ENCODE data around the gene GOLGA8F.
"Not testable (repeated sequence)": the region's sequence is repeated elsewhere in the genome, so short reads cannot be mapped to it uniquely, and the experiment has no call there.

Gene GOLGA8F

GRCh38 chr15:28378364-28378763 lies at the start of gene GOLGA8F:
TSS of gene GOLGA8F (plus strand) at chr15:28378664. CDS start at chr15:28378762, 98 bp downstream.
- not testable (repeated sequence) for DNase-seq (ENCODE audit: low read depth); H3K4me3 ChIP-seq (ENCODE audit: control insufficient read depth, low read depth, low read length)

- H3K4me3 ChIP-seq (ENCODE audit: control insufficient read depth, low read depth, low read length); DNase-seq (ENCODE audit: low read depth): not testable (repeated sequence)
These were observed 20.5 kb upstream of the GOLGA8F start, which contains the start of gene GOLGA6L24 for GRCh38 chr15:28357984-28358383. TSS of gene GOLGA6L24 (minus strand) at chr15:28358084. CDS start at chr15:28358023, 61 bp downstream.

GRCh38 chr15:28365502-28365901 lies 13.0 kb upstream of the GOLGA8F start:
- DNase-seq (ENCODE audit: low read depth) = not testable (repeated sequence)

GRCh38 chr15:28380053-28380452 lies 1.6 kb downstream of the GOLGA8F start:
- not testable (repeated sequence) for DNase-seq (ENCODE audit: low read depth); H3K4me3 ChIP-seq (ENCODE audit: control insufficient read depth, low read depth, low read length)

More at GRCh38 chr15:28365502-28365901, 13.0 kb upstream of the GOLGA8F start:
- H3K4me3 ChIP-seq (ENCODE audit: control insufficient read depth, low read depth, low read length) = not testable (repeated sequence)

- not testable (repeated sequence) for DNase-seq (ENCODE audit: low read depth); H3K4me3 ChIP-seq (ENCODE audit: control insufficient read depth, low read depth, low read length)
These were observed 17.6 kb downstream of the GOLGA8F start for GRCh38 chr15:28396022-28396421.

GRCh38 chr15:28402774-28403435 lies 24.4 kb downstream of the GOLGA8F start:
- H3K4me3 ChIP-seq (ENCODE audit: control insufficient read depth, low read depth, low read length); DNase-seq (ENCODE audit: low read depth): not testable (repeated sequence)

GRCh38 chr15:28420470-28420869 lies 42.0 kb downstream of the GOLGA8F start:
- H3K4me3 ChIP-seq (ENCODE audit: control insufficient read depth, low read depth, low read length); DNase-seq (ENCODE audit: low read depth): not testable (repeated sequence)

- DNase-seq (ENCODE audit: low read depth); H3K4me3 ChIP-seq (ENCODE audit: control insufficient read depth, low read depth, low read length): not testable (repeated sequence)
These were observed 57.1 kb downstream of the GOLGA8F start for GRCh38 chr15:28435594-28435993.
